HT-29 (cell line): ENCODE measurements around the gene IGF2BP3. TPM values are rescaled to one million over a fixed set of nuclear protein-coding genes. Genes with fewer than 3 reads are reported as not detected.
A peak's percentile ranks its signal among the peaks of the same experiment; 100 is the strongest.

Experiments
- DNase-seq: peaks from one replicate; pipeline ENCODE4 v3.0.0-alpha.2; 2015; ENCODE audit warnings: low spot score
- total RNA-seq: library from RNA; depleted of rRNA; stranded (reverse); fragments of >200 nt; shearing (Covaris generic); gene quantifications from 2 replicates; pipeline ENCODE4 v1.2.3, GENCODE V29; 2014

The IGF2BP3 gene
- total RNA-seq, 1 experiment from 2014 or later, result 30.0 TPM

- no peak for DNase-seq
These were observed 2.3 kb upstream of the IGF2BP3 start for GRCh38 chr7:23472556-23472955.

GRCh38 chr7:23472046-23472445 lies 1.8 kb upstream of the IGF2BP3 start:
- DNase-seq, result peak; percentile 56

- DNase-seq, result peak; percentile 86
These were observed 992 bp upstream of the IGF2BP3 start for GRCh38 chr7:23471106-23471859.

- DNase-seq, result no peak
These were observed 385 bp downstream of the IGF2BP3 start for GRCh38 chr7:23469961-23470250.

GRCh38 chr7:23469150-23469960 lies 936 bp downstream of the IGF2BP3 start:
- peak; percentile 54 for DNase-seq

GRCh38 chr7:23468526-23469149 lies 1.7 kb downstream of the IGF2BP3 start:
- DNase-seq, result peak; percentile 31

- peak; percentile 60 for DNase-seq
These were observed 2.3 kb downstream of the IGF2BP3 start for GRCh38 chr7:23467806-23468525.

- peak; percentile 76 for DNase-seq
These were observed 2.9 kb downstream of the IGF2BP3 start for GRCh38 chr7:23467291-23467805.

- peak; percentile 48 for DNase-seq
These were observed 7.4 kb downstream of the IGF2BP3 start for GRCh38 chr7:23462846-23463245.

GRCh38 chr7:23458044-23458443 lies 12.2 kb downstream of the IGF2BP3 start:
- DNase-seq, result no peak

GRCh38 chr7:23456093-23456492 lies 14.2 kb downstream of the IGF2BP3 start:
- DNase-seq, result no peak

GRCh38 chr7:23454881-23455526 lies 15.3 kb downstream of the IGF2BP3 start:
- no peak for DNase-seq

GRCh38 chr7:23450518-23450917 lies 19.8 kb downstream of the IGF2BP3 start:
- DNase-seq, result no peak

GRCh38 chr7:23449941-23450340 lies 20.4 kb downstream of the IGF2BP3 start:
- no peak for DNase-seq

- DNase-seq, result no peak
These were observed 25.0 kb downstream of the IGF2BP3 start for GRCh38 chr7:23445326-23445725.

GRCh38 chr7:23443974-23444373 lies 26.3 kb downstream of the IGF2BP3 start:
- no peak for DNase-seq

GRCh38 chr7:23438171-23438570 lies 32.1 kb downstream of the IGF2BP3 start:
- DNase-seq, result no peak

GRCh38 chr7:23434147-23434917 lies 36.0 kb downstream of the IGF2BP3 start:
- no peak for DNase-seq

GRCh38 chr7:23431702-23432199 lies 38.5 kb downstream of the IGF2BP3 start:
- no peak for DNase-seq

- no peak for DNase-seq
These were observed 39.4 kb downstream of the IGF2BP3 start for GRCh38 chr7:23430893-23431259.
